Stimulated activated CD4-positive, alpha-beta T cell treated with anti-CD3 and anti-CD28 coated beads, Interleukin-1b, Interleukin-23, amount 100 ng/mL, for 24 hours (primary cell): ENCODE data around the gene MYO15A.

Experiments used
- DNase-seq, 4 experiments: peaks; one replicate each; pipeline ENCODE4 v3.0.0-alpha.2; 2020; ENCODE audit warnings: low read depth in 4 of 4, low spot score in 1 of 4

MYO15A gene

DNA sequence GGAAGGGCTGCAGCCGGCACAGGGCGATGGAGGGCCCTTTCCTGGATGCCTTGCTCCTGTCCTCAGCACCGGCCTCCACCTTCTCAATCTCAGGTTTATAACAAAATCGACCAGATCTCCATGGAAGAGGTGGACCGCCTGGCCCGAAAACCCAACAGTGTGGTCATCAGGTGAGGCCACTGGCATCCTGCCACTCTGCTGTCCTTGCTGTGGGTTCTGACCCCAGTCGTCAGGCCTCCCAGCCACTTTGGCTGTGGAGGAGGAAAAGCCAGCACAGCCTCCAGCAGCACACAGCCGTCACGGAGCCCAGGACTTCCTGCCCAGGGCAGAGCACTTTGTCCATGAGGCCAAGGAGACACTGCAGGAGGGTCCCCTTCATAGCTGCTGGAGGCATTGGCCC lies 6.7 kb upstream of the MYO15A start:
- no peak for DNase-seq

DNA sequence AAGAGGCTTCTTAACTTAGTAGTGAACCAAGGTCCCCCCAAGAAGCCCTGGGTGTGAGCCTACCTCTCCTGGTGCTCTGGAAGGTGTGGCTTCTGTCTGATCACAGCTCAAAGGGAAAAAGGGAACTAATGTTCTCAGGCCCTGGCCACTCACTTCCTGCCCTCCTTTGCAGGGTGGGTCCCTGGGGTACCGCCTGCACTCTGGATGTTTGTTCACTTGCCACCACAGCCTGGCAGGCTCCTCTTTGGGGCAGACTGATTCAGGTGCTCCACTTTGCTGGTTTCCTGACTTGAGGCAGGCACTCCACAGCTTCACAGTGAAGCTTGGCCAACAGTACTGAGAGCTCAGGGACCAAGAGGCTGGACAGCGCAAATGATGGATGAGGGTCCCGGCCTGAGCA lies 5.9 kb upstream of the MYO15A start:
- no peak for DNase-seq

DNA sequence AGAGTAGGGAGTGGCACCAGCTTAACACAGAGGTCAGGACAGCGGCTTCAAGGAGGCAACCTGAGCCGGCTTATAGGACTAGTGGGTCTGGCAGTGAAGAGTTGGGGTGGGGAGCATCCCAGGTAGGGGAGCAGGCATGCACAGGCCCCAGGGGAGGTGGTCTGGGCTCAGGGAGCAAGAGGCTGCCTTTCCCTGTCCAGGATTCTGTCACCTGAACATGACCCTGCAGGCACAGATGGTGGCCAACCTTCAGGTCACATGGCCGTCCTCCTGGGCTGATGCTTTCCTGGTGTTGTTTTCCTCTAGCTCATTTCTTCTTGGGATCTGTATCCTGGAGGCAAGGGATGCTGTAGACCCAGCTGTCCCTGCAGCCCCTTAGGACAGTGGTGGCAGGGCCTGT lies 3.5 kb upstream of the MYO15A start:
- no peak for DNase-seq

DNA sequence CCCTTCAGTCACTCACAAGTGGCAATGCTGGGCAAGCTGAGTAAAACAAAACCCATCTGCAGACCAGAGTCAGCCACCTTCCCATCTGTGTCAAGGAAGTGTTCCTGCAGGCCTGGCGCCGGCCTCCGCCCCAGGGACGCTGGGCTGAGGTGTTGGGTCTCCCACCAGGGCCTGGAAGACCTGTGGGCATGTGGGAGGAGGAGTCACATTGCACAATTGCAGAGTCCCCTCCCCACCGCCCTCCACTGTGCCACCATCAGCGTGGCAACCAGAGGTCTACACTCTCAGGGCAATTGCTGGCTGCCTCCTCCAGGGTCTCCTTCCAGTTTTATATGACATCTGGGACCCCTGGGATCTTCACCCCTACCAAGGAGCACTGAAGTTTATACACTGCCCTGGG lies 3.0 kb upstream of the MYO15A start:
- no peak for DNase-seq

DNA sequence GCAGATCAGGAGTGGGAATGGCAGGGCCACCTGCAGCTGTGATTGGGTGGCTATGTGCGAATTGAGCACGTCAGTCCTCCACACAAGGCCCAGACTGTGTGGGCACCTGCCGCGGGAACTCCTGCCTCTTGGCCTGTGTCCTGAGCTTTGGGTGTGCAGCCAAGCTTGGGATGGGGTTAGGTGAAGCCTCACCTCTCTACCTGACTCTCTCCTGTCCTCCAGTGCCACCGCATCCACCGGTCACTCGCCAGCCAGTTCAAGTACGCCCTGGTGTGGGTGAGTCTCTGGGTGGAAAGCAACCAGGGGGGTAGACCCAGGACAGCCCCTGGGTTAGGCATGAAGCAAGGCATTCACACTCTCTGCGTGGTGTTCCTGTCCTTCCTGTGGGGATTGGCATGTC lies 2.3 kb upstream of the MYO15A start:
- DNase-seq, result no peak

DNA sequence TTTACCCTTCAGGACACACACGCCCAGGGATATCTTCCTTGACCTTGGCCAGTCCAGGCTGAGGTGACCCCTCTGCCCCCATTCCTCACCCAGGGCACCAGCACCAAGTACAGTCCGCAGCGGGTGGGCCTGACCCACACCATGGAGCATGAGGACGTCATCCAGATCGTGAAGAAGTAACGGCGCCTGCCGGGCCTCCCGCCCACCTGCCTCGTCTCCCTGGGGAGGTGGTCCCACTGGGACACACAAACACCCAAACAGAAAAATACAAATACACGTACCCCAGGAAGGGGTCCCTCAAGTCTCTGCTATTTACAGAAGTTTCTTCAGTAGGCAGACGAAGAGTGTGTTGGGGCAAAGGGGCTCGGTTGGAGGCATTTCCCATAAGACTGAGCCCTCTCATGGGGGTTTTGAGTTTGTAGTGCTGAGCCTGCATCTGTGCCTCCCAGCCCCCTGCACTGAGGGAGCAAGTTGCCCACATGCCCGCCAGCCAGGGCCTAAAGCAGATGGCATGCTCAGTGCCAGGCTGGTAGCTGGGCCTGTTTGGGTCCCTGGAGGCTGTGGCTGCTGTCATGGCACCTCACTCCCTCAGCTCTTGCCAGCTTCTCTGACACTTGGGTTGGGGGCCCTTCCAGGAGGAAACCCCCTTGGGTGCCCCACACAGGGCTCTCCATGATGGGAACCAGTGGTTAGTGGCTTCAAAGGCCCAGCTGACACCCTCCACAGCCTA lies 1.3 kb upstream of the MYO15A start:
- no peak for DNase-seq

DNA sequence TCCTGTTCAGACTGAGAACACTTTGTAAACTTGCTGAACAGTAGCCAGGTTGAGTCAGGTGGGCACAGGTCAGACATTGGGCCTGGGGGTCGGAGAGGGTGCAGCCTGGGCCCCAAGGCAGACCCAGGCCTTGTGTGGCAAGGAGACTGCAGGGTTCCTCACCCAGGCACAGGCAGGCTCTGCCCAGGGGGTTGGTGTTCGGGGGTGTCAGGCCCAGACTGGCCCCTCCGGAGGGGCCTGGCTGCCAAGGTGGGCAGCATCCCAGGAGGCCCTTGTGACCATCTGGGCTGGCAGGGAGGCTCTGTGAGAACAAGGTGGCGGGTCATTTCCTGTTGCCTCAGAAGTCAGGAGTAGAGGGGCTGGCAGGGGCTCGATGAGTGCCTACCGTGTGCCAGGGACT lies 585 bp upstream of the MYO15A start:
- DNase-seq, result no peak

DNA sequence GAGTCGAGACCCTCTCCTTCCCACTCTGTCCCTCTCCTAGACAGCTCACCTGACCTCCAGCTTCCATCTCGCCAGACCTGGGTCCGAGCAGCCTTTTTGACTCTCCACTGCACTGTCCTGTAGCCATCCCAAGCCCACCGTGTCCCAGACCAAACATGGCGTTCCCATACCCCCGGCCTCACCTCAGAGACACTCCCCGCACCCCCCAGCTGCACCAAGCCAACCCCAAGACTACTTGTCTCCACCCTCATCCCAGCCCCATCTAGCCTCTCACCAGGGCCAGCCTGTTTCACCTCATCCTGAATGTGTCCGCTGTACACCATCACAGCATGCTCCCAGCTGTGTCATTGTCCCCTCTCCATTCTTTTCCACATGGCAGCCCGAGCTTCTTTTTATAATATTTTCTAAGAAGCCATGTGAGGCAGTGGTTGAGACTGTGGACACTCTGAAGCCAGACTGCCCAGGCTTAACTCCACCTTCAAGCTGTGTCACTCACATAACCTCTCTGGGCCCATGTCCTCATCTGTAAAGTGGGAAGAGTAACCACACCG lies 1.5 kb downstream of the MYO15A start:
- DNase-seq, result no peak

DNA sequence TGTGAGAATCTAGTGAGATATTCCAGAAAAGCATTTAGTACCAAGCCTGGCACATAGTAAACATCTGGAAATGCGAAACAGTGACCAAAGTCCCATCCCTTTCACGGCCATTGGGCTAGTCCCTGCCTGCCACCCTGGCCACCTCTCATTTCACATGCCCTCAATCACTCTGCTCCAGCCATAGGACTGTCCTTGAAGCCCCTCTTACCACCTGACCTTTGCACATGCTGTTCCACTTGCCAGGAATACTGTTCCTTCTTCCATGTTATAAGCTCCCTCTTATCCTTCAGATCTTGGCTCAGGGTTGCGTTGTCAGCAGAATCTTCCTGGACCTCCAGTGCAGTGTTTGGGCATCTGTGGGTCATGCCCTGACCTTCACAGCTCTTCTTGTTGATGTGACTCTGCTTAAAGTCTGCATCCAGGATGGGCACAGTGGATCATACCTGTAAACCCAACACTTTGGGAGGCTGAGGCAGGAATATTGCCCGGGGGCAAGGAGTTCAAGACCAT lies 2.1 kb downstream of the MYO15A start:
- no peak for DNase-seq

DNA sequence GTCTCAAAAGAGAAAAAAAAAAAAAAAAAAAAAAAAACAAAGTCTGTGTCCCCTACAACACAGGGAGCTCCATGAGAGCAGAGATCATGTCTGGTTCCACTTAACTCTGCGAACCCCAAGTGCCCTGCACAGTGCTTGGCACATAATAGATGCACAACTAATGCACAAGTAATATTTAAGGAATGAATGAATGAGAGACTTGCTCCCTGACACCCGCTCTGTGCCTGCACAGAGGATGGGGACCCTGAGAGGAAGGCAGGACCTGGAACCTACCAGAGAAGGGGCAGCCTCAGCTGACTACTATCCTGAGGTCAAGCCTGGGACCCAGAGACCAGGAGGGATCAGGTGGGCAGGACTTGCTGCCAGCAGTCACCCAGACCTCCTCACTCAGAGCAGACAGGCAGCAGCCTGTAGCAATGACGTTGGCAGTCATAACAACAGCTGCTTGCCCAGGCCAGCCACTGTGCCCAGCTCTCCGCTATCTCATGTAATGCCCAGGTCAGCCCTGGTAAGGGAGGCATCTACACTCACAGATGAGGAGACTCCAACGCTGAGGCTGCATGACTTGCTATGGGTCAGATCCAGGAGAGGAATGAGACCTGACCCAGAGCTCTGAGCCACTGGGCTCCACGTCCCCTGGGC lies 2.9 kb downstream of the MYO15A start:
- DNase-seq, result no peak

DNA sequence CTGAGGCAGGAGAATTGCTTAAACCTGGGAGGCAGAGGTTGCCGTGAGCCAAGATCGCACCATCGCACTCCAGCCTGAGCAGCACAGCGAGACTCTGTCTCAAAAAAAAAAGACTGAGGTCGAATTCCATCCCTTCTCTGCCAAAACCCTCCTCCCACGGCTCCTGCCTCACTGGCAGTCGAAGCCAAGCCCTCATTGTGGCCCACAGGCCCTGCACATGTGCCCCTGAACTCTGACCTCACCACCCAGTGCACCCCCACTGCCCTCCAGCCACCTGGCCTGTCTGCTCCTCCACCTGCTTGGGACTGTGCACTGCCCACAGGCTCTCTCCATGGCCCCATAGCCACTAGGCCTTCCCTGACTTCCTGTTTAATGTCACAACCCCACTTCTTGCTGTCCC lies 7.0 kb downstream of the MYO15A start:
- DNase-seq, result no peak

DNA sequence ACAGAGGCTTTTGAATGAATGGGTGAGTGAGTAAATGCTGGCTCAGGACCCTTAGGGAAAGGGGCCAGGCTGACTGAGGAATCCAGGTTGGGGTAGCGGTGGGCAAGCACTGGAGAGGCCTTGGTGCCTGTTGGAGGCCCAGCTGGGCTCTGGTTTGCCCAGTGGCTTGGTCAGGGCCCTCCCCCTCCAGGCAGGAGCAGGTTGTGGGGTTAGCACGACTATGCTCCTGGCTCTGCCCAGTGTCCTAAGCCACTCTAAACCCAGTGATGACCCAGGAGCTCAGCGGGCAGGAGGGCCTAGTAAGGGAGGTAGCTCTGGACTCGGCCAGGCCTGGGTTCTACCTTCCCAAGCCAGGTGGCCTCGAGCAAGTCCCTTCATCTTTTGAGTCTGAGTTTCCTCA lies 7.5 kb downstream of the MYO15A start:
- DNase-seq, result no peak

DNA sequence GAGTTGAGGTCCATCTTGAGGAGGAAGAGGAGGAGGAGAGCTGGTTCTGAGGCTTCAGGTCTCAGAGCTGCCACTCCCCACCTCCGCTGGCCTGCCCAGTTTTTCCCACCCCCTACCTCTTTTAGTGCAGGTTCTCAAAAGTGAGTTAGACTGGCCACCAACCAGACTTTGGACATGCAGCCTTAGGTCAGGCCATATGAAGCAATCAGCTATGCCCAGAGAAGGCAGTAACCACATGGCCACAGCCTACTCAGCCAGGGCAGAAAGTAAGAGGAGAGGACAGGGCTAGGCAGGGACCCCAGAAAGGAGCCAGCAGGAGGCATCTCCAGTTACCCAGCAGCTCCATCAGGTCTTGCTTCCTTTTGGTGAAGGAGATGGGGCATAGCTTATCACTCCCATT lies 9.0 kb downstream of the MYO15A start:
- no peak for DNase-seq

DNA sequence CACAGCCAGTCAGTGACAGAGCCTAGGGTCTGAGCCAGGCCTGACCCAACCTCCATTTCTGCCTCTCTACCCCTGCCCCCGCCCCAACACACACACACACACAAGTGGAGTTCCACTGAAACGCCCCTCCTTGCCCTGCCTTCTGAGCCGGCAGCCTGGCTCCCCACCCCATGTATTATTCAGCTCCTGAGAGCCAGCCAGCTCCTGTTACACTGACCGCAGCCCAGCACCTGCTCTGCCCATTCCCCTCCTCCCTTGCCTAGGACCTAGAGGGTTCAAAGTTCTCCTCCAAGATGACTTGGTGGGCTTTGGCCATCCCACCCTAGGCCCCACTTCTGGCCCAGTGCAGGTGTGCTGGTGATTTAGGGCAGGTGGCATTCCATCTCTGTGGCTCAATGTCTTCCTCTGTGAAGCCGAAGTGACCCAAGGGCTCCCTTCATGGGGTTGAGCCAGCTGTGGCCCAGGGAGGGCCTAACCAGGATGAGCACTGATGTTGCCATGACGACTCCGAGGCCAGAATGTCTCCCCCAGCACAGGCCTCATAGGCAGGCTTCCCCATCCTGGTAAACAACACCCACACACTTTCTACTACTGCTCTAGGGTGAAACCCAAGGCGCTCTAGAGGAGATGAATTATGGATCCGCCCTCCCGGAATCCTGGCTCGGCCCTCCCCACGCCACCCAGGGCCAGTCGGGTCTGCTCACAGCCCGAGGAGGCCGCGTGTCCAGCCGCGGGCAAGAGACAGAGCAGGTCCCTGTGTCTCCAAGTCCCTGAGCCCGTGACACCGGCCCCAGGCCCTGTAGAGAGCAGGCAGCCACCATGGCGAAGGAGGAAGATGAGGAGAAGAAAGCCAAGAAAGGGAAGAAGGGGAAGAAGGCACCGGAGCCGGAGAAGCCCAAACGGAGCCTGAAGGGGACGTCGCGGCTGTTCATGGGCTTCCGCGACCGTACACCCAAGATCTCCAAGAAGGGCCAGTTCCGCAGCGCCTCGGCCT lies 9.7 kb downstream of the MYO15A start:
- no peak for DNase-seq

DNA sequence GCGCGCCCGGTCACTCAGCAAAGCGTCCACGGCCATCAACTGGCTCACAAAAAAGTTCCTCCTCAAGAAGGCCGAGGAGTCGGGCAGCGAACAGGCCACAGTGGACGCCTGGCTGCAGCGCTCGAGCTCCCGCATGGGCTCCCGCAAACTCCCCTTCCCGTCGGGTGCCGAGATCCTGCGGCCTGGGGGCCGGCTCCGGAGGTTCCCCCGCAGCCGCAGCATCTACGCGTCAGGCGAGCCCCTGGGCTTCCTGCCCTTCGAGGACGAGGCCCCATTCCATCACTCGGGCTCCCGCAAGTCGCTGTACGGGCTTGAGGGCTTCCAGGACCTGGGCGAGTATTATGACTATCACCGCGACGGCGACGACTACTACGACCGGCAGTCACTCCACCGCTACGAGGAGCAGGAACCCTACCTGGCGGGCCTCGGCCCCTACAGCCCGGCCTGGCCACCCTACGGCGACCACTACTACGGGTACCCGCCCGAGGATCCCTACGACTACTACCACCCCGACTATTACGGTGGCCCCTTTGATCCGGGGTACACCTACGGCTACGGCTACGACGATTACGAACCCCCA lies 10.7 kb downstream of the MYO15A start:
- no peak for DNase-seq

DNA sequence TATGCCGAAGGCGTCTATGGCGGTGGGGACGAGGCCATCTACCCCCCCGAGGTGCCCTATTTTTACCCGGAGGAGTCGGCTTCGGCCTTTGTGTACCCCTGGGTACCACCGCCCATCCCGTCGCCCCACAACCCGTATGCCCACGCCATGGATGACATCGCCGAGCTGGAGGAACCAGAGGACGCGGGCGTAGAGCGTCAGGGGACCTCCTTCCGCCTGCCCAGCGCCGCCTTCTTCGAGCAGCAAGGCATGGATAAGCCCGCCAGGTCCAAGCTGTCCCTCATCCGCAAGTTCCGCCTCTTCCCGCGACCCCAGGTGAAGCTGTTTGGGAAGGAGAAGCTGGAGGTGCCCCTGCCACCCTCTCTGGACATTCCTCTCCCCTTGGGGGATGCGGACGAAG lies 11.4 kb downstream of the MYO15A start:
- DNase-seq, result no peak

DNA sequence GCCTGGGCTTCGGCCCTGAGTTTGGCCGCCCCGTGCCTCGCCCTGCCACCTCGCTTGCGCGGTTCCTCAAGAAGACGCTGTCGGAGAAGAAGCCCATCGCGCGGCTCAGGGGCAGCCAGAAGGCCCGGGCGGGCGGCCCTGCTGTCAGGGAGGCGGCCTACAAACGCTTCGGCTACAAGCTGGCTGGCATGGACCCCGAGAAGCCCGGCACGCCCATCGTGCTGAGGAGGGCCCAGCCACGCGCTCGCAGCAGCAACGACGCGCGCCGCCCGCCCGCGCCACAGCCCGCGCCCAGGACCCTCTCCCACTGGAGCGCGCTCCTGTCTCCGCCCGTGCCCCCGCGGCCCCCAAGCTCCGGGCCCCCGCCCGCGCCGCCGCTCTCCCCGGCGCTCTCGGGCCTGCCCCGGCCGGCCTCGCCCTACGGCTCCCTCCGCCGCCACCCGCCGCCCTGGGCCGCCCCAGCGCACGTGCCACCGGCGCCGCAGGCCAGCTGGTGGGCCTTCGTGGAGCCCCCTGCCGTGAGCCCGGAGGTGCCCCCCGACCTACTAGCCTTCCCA lies 12.0 kb downstream of the MYO15A start:
- DNase-seq, result no peak

DNA sequence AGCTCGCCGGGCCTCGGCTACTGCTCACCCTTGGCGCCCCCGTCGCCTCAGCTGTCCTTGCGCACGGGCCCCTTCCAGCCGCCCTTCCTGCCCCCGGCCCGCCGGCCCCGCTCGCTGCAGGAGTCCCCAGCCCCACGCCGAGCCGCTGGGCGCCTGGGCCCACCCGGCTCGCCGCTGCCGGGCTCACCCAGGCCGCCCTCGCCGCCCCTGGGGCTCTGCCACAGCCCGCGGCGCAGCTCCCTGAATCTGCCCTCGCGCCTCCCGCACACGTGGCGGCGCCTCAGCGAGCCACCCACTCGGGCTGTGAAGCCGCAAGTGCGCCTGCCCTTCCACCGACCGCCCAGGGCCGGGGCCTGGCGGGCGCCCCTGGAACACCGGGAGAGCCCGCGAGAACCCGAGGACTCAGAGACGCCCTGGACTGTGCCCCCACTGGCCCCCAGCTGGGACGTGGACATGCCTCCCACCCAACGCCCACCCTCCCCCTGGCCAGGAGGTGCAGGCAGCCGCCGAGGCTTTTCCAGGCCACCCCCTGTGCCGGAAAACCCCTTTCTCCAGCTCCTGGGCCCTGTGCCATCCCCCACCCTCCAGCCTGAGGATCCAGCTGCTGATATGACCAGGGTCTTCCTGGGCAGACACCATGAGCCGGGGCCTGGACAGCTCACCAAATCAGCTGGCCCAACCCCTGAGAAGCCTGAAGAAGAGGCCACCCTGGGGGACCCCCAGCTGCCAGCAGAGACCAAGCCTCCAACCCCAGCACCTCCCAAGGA lies 12.8 kb downstream of the MYO15A start:
- DNase-seq, result no peak

DNA sequence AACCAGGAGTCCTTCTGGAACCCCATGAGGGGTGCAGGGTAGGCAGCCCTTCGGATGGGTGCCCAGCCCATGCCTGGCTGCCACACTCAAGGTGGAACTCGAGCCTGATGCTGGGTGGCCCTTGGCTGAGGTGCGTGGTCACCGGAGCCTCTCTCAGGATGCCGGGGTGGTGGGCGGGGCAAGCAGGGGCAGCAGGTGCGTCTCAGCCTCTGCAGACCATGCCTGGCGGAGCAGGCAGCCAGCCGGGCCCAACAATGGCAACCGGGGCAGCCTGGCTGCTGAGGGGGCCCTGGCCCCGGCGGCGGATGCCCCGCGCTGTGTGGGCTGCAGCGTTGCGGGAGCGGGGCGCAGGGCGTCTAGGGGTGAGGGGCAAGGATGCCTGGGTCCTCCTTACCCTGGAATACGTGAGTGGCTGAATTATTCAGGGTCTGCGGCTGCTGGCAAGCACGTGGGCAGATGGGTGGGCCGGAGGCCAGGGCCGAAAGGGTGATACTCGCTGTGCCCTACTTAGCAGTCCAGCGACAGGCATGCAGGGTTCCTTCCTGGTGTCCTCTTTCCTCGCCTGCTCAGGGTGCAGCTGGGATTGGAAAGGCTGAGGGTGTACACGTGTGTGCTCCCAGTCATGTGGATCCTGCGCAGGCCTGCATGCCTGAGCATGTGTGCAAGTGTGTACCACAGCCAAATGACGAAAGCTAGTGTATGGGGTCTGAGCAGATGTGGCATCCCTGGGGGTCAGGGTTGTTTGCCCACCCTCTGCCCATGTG lies 14.6 kb downstream of the MYO15A start:
- DNase-seq, result no peak
